GM18505 (cell line): ENCODE results near the gene KCTD8.

Source experiments
- ATAC-seq: cut with Tn5 transposase; IDR thresholded peaks from one replicate; pipeline ENCODE4 v1.9.1; 2021; ENCODE audit not compliant: unreplicated experiment
- POLR2A ChIP-seq: IDR thresholded peaks from 4 replicates; pipeline ENCODE4 v1.6.1; 2011; ENCODE audit warnings: borderline replicate concordance; ENCODE audit not compliant: insufficient read depth, insufficient read length; ENCODE audit errors: extremely low read depth

KCTD8 gene

DNA sequence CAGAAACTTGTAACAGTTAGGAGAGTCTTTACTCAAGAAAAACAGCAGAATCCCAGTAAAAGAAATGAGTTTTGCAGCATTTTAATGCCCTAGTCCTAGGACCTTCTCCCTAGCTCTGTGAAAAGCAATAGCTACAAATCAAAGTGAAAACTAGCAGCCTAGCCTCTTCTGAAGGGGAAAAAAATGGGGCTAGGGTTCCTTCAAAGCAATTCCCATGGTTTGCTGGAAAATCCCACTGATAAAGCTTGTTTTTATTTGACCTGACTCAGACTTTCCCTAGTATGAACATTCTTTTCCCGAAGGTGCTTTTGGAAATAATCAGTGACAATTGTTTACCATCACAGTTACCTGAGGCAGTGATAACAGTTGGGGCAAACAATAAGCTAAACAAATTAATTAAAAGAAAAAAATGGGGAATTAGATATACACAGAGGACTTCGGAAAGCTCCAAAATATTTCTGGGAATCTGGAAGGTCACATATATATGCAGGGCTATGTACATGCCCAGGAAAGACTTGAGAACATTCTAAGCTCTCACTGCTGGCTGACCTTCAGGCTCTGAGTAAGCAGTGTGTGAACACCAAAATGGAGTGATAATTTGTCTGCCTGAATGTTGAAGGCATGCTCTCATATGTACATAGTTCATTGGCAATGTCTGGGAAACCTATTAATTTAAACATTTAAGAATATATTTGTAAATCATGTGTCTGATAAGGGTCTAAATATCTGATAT, 285.9 kb downstream of the KCTD8 start:
- TF ChIP-seq POLR2A, result no peak
- no peak for ATAC-seq

DNA sequence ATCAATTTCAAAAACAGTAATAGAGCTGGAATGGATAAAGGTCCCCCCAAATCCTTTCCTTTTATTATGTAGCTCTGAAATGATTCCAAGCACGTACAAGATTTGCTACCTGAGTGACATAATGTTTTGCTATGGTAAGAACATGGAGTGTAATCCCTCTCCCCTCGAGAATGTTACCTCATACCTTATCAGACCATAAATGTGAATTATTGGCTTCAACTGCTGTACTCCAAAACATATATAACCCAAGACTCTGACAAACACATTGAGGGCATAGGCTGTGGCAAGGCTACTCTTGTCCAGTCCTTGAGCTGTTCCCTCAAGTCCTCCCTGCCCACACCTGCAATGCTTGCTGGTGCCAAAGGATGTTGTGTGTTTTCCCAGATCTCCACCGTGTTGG, 286.9 kb downstream of the KCTD8 start:
- ATAC-seq, result no peak
- TF ChIP-seq POLR2A, result no peak

DNA sequence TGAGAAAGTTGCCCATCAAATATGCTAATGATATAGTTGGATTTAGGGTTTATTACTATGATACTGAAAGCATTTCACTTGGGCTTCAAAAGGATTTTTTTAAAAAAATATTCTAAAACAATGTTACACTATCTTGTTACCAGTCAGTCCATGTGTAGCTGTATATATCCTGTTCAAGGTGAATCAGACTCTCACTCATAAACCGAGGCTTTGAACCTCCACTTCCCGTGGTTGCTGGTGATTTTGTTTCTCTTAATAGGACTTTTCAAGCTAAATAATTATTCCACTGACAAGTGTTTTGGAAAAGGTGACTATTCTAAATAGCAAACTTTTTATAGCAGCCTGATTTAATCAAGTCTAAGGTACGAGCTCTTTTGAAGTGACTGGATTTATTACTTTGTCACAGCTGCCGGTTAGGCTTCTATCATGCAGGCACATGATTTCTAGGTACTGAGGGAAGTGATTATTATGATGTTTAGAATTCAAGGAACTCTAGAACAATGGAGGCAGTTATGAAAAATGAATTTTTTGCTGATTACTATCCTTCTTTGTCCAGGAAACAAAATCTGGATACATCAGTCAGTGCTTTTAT, 287.7 kb downstream of the KCTD8 start:
- no peak for TF ChIP-seq POLR2A
- no peak for ATAC-seq

DNA sequence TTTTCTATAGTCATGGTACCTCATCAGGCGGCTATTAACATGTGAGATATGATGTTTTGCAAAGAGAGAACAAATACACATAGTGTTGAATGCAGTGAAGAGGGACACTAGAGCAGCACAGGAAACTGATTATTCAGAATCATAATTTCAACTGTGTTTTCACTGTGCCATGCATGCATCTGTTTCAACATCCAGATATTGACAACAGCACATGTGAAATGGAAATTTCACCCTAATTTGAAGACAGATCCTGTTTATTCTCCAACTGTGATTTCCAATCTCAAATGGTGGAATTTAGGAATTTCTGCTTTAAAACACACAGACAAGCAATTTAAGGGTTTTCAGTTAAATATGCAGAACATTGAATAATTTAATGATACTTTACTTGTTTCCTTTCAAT, 288.6 kb downstream of the KCTD8 start:
- TF ChIP-seq POLR2A, result no peak
- ATAC-seq, result no peak

DNA sequence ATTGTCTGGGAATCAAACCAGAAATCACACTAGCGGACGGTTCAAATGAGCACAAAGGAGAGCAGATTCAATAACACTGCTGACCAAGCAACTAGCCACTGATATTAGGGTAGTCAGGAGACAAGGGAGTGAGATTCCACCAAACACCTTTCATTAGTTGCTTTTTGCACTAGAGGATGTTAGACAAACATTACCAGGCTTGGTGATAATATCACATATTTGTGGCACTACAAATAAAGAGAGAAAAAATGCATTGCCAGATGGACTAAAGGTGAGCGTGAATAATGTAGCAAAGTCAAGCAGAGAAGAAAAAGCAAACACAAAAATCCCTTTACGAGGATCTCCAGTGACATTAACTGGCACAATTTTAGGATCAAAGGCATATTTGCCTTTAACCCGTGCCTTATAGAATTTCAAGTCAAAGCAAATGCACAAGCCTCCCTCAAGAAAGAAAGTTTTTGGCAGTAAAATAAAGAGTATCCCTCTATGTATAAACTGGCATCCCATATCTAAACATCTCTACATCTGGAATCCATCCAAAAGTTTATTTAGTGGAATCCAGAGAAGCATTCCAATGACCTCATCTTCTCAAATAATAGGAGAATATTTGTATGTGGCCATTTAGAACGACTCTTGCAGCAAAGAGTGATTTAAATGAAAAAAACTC, 290.9 kb downstream of the KCTD8 start:
- no peak for TF ChIP-seq POLR2A
- no peak for ATAC-seq

DNA sequence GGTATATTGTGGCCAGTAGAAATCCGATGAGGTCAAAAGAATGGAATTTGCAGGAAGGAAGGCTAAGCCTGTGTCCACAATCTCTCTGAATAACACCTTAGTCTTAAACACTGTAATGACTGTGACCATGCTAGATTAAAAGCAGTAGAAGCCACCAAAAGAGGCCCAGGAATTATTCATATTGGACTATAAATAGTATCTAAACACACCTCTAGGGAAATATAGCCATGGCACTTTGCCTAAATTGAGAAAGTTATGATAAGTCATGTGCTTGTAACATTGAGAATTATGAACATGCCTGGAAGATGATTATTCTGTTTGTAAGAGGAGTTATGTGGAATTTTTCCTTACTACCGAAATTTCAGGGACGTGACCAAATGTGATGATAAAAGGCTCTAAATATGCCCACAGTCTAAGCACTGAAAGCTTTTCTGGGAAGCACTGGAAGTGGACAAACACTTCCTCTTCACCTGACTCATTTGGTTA, 298.5 kb downstream of the KCTD8 start:
- no peak for TF ChIP-seq POLR2A
- no peak for ATAC-seq

DNA sequence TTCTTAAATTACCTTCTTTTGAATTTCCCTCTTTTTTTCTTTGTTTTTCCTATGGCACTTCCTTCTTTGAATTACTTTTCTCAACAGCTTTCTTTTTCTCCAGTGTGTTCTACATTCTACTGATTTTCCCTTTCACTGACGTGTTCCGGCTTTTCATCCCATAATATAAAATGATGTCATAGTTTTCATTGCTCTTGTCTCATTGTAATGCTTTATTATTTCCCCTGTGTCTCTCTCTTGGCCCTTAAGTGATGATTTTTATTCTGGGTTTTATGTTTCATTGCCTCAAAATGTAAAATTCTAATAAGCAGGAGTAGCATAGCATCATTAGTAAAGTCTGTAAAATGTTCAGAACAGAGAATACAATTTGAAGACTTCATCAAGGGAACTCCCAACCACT, 299.3 kb downstream of the KCTD8 start:
- ATAC-seq, result no peak
- TF ChIP-seq POLR2A, result no peak

DNA sequence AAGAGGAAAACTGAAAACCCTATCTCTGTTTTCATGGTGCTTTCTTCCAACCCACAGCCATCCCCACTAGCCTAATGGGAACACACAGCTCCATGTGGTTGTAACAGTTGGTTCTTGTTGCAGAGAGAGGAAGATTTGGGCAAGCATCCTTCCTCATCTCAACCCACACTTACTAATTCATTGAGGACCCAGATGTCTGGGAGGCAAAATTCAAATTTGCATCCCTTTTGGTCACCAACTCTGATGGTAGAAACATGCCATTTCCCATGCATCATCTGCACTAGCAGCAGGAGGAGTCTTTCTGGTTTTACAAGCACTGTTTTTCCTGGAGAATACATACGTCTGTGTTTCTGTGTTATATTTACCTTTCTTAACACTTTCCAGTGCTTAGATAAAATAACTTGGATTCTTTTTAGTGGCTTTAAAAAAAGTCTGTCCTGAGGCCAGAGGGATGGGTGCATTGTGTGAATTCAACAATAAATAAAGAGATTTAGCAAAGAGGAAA, 301.0 kb downstream of the KCTD8 start:
- TF ChIP-seq POLR2A, result no peak
- no peak for ATAC-seq

DNA sequence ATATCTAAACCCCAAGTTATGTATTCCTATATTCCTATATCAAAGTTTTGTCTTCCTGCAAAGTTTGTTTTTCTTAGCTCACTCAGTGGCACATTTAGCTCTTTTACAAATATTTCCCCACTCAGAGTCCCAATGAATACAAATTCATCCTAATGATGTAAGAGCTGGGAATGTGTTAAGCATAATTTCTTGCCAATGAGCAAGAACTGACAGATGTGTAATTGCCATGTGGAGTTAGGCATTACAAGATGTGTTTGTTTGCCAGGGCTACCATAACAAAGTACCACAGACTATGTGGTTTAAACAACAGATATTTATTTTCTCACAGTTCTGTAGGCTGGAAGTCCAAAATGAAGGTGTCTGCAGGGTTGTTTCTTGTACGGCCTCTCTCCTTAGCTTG, 302.1 kb downstream of the KCTD8 start:
- ATAC-seq, result no peak
- TF ChIP-seq POLR2A, result no peak

DNA sequence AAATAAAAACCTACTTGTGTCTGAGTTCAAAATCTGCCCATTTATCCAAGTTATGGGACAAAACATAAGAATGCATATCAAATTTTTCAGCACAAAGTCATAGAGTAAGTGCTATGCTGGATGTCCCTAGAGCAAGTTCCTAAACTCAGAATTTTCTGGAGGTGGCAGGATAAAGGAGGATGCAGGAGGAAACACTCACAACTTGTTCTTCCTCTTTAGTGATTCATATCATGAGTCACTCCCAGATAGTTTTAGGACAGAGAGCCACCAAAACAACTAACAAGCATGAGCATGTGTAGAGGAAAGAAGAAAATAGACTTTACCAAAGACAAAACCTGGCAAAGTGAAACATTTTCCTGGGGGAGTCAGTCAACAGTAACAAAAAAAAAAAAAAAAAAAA, 302.7 kb downstream of the KCTD8 start:
- ATAC-seq, result no peak
- no peak for TF ChIP-seq POLR2A

DNA sequence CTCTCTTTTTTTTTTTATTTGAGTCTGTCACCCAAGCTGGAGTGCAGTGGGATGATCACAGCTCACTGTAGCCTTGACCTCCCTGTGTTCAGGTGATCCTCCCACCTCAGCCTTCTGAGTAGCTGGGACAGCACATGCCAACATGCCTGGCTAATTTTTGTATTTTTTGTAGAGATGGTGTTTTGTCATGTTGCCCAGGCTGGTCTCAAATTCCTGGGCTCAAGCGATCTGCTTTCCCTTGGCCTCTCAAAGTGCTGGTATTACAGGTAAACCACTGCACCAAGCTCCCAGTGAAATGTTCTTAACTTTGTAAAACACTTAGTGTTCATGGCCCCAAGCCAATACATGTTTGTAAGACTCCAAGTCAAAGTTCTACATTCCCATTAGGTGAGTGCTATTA, 316.1 kb downstream of the KCTD8 start:
- ATAC-seq, result no peak
- TF ChIP-seq POLR2A, result no peak
